ENCODE data around the gene CNTNAP2. TPM values are rescaled to one million over a fixed set of nuclear protein-coding genes. Genes with fewer than 3 reads are reported as not detected.

CNTNAP2 gene
- total and polyA plus RNA-seq, 9 of the 15 experiments (the other 6 are each of a cell fraction or from before 2014, with no cell fraction given) = 0.04 to 0.62 (median 0.09) TPM; not detected in 4

DNA sequence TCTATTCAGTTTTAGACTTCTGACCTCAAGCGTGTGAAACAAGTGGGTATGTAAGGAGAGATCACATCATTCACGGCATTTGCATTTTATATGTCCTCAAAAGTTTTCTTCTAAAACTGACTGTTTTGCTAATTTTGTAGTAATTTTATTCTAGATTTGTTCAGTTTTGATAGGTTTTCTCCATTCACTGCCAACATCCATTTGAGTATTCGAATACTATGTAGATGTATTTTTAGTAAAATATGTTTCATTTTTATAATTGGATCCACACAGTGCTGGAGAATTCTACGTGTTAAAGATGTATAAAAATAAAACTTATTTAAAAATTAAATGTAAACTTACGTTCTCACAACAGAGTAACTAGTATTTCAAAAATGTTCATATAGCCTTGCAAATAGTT lies 503.0 kb downstream of the CNTNAP2 start:
- Histone ChIP-seq H3K79me2 (ENCODE audit: control insufficient read depth, insufficient read depth, low read length) (no peaks in the 10 kb centered on the region), H3K36me3 (ENCODE audit: control insufficient read depth, insufficient read depth, low read length) (no peaks in the 10 kb centered on the region), H3K27me3 (ENCODE audit: control insufficient read depth in 2 of 2, insufficient read depth in 2 of 2, low read length in 2 of 2) (no peaks in the 10 kb centered on the region), H3K4me2 (ENCODE audit: insufficient read depth, low read length) (no peak overlapping the region), H3K4me3 (no peak overlapping the region), H3K9me3 (replicated peaks; ENCODE audit: control insufficient read depth, insufficient read depth, low read depth, low read length) (no peaks in the 10 kb centered on the region), H3K27ac (ENCODE audit: extremely low read depth, low read depth, low read length) (no peak overlapping the region), H2AFZ (ENCODE audit: low read depth, low read length) (no peak overlapping the region), H3K9ac (ENCODE audit: insufficient read depth in 1 of 2, low read depth in 2 of 2, low read length in 2 of 2) (no peak overlapping the region), H4K20me1 (replicated peaks; ENCODE audit: control insufficient read depth, insufficient read depth, low read length) (no peaks in the 10 kb centered on the region), H3K9me1 (ENCODE audit: control insufficient read depth, insufficient read depth, low read length) (no peaks in the 10 kb centered on the region), H3K4me1 (replicated peaks in 1 of 2; ENCODE audit: control insufficient read depth in 2 of 2, insufficient read depth in 2 of 2, low read length in 2 of 2) (no peaks in the 10 kb centered on the region)
- intact Hi-C loops (cut with micrococcal nuclease) = no loop called here
- DNase-seq (ENCODE audit: extremely low read depth in 1 of 4, low spot score in 3 of 4) (no peak), ATAC-seq (no peak), FAIRE-seq (no peak)
- TF ChIP-seq CHD4 (IDR thresholded peaks at IDR 0.05; ENCODE audit: insufficient read depth, insufficient replicate concordance, low read depth, low read length, poor library complexity, severe bottlenecking) (no peak), PRMT5 (CRISPR knock-in tag; IDR thresholded peaks at IDR 0.05) (no peak), ZNF324 (CRISPR knock-in tag; IDR thresholded peaks at IDR 0.05) (no peak), FOS (IDR thresholded peaks at IDR 0.05; ENCODE audit: extremely low read depth, insufficient read length) (no peak), ZNF586 (CRISPR knock-in tag; conservative IDR thresholded peaks at IDR 0.05) (no peak), SIN3A (IDR thresholded peaks at IDR 0.05; ENCODE audit: borderline replicate concordance in 2 of 2, control insufficient read depth in 1 of 2, low read depth in 2 of 2, low read length in 2 of 2) (no peak), NFYB (IDR thresholded peaks at IDR 0.05; ENCODE audit: extremely low read depth, insufficient read length) (no peak), SRSF3 (IDR thresholded peaks at IDR 0.05; ENCODE audit: insufficient read depth, low read length) (no peak), FOSL1 (tag; conservative IDR thresholded peaks at IDR 0.05) (no peak), NFIX (CRISPR knock-in tag; IDR thresholded peaks at IDR 0.05; ENCODE audit: low read depth) (no peak), CHCHD3 (CRISPR knock-in tag; IDR thresholded peaks at IDR 0.05) (no peak), SMARCA5 (IDR thresholded peaks at IDR 0.05) (no peak)
- no TSS peak for BruUV-seq (replicated peaks)
- in situ Hi-C loops (cut with MboI) = no loop called here
- POLR2A ChIA-PET = no interaction called here
- WGBS (ENCODE audit: insufficient coverage, low coverage, missing lambda C conversion rate) = 0% methylated on average over 5 of the region's 5 CpGs
- CTCF ChIA-PET (ENCODE audit: low intra/inter-chr PET ratio) = no interaction called here
